GM10266 (cell line): Measurements from ENCODE around the gene DOCK4.

Source experiments
- DNase-seq: peaks from one replicate; pipeline ENCODE4 v3.0.0; 2012; ENCODE audit errors: extremely low spot score
- TF ChIP-seq, protein P1 (sequence below): IDR thresholded peaks from 2 replicates; pipeline ENCODE4 v1.5.1; 2012; ENCODE audit warnings: mild to moderate bottlenecking, low read depth; ENCODE audit not compliant: control insufficient read depth, insufficient read depth; ENCODE audit errors: missing control alignments

Gene DOCK4

DNA sequence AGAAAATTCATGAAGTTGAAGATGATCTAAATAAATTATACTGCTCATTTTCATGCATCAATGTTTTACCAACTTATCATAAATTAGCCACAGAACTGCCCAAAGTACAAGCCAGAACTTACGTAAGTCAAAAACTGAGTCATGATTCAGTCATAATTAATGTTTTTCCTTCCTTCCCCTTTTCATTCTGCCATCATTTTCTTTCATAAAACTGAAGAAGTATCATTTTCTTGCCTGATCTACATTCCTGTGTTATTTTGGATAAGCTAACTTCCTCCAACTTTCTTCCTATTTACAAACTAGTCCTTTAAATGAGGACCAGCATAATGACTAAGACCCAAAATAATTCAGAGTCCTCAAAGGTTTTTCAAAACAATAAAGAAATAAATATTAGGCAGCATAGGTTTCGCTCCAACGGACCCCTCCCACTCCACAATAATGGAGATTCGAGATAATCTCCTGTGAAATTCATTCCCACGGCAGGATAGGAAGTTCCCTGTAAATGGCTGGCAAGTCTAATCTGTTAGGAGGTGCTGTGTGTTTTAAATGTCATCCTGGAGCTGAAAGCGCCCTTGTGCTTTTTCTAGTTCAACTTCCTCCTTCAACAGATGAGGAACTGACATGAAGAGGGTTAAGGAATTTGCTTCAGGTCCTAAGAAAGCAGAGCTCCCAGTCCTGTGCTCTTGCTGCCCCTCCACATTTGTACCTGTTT, 218.9 kb downstream of the DOCK4 start:
- TF ChIP-seq, protein P1, sequence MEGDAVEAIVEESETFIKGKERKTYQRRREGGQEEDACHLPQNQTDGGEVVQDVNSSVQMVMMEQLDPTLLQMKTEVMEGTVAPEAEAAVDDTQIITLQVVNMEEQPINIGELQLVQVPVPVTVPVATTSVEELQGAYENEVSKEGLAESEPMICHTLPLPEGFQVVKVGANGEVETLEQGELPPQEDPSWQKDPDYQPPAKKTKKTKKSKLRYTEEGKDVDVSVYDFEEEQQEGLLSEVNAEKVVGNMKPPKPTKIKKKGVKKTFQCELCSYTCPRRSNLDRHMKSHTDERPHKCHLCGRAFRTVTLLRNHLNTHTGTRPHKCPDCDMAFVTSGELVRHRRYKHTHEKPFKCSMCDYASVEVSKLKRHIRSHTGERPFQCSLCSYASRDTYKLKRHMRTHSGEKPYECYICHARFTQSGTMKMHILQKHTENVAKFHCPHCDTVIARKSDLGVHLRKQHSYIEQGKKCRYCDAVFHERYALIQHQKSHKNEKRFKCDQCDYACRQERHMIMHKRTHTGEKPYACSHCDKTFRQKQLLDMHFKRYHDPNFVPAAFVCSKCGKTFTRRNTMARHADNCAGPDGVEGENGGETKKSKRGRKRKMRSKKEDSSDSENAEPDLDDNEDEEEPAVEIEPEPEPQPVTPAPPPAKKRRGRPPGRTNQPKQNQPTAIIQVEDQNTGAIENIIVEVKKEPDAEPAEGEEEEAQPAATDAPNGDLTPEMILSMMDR: no peak
- no peak for DNase-seq

DNA sequence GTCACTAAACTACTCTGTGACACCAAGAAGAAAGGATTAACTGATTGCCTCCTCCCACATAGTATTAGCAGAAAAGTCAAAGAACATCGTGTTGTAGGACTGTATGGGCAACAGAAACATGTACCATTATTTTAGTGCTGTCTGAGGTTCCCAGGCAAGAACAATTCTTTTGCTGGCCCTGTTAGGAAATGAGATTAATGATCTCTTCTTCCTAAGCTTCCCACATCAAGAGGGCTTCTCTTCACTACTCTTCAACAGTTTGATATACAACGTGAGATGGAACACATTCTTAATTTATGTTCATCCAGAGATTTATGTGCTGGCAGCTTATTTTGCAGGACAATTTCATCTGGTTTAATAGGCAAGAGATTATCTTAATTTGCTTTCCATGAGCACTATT, 219.6 kb downstream of the DOCK4 start:
- TF ChIP-seq, protein P1: no peak
- no peak for DNase-seq

DNA sequence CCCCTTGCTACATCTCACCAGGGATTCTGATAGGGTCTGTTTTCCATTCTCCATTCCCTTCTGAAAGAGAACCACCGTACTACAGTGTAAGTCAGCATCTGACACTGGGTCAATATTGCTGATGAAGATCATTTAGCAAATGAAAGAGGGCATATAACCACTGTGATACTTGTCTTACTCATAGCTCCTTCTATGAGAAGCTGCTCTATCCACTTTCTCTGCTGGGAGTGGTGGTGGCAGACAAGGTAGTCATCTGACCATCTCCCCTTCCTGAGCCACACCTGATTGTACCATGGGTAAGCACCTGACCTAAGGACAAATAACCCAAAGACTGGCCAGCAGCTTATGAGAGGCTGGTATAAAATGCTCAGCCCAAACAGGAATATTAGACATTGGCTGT, 220.4 kb downstream of the DOCK4 start:
- DNase-seq: no peak
- TF ChIP-seq, protein P1: no peak

DNA sequence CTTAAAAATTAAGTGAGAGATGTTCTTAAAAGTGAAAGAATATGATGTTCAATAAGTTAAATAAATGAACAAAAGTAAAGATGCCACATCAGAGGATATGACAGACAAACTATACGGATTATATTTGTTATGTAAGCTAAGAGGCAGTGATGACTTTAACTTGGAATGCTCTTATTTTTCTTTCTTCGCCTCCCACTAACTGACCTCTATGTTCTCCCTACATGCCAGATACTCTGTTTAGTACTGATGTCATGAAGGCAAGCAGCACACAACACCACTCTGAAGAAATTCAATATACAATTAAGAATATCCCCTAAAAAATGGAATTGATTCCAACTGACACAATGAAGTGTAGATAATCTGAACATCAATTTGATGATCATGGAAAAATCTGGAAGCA, 223.4 kb downstream of the DOCK4 start:
- TF ChIP-seq, protein P1: no peak
- DNase-seq: no peak

DNA sequence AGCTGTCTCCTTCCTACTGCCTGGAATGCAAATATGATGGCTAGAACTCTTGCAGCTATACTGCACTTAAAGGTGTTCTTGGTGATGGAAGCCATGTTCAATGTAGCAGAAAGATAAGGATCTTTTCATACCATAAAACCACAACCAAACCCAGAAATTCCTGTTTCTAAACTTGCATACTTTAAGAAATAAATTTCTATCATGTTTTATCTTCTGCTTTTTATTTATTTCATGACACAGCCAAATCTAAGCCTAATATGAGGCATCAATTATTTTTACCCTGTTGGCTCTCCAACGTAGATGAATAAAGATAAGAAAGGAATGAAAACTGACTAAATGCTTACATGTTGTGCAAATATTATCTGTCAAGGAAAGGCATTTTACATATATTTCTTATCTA, 224.1 kb downstream of the DOCK4 start:
- no peak for DNase-seq
- TF ChIP-seq, protein P1: no peak

DNA sequence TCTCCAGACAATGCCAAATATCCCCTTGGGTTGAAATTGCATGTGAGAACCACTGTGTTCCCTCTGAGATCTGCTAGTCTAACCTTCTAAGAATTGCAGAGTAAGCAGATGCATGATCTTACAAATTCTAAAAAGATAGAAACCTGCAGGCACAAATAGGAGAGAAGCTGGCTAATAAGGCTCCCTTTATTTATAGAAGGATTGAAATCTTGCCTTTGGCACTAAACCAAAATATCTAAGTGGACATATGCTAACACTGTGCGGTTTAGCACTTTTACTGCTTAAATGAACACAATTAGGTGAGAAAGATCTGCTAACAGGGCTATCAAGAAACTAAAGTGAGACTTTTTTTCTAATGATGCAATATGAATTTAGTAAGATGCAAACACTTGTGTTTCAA, 225.5 kb downstream of the DOCK4 start:
- no peak for DNase-seq
- TF ChIP-seq, protein P1: no peak

DNA sequence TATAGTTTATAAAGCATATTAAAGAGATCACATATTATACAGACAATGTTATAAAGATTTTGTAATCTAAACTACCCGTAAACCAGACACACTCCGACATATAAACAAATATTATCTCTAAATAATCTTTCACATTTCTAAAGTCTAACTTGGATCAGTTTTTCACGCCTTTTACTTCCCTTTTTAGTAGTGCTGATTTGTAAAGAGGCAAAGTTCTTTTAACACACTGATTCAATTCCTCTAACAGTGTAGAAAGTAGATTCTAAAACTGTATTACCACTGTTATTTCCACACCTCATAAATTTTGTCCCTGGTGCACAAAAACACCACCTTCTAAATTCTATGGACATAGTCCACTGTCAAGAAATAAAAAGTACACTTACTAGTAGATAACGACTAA, 230.9 kb downstream of the DOCK4 start:
- TF ChIP-seq, protein P1: no peak
- no peak for DNase-seq
